Neural cell (in vitro differentiated cells): ENCODE data around the gene AGMAT.
A peak's percentile ranks its signal among the peaks of the same experiment; 100 is the strongest.

Experiments used
- CTCF ChIP-seq: fragments of 450-650 bp; IDR thresholded peaks from 2 replicates; pipeline ENCODE4 v1.5.1; 2014; ENCODE audit warnings: antibody characterized with exemption, mild to moderate bottlenecking, moderate library complexity; ENCODE audit not compliant: poor library complexity, severe bottlenecking
- EP300 ChIP-seq: fragments of 450-650 bp; conservative IDR thresholded peaks from 2 replicates; pipeline ENCODE4 v1.6.1; 2014; ENCODE audit warnings: antibody characterized with exemption, mild to moderate bottlenecking, moderate library complexity; ENCODE audit not compliant: poor library complexity, severe bottlenecking
- EZH2 ChIP-seq: fragments of 200-600, 300-800 bp; shearing (Covaris generic), sonication (generic); IDR thresholded peaks from 2 replicates; pipeline ENCODE4 v1.6.1; 2014; ENCODE audit warnings: antibody characterized with exemption, low read length, borderline replicate concordance, mild to moderate bottlenecking; ENCODE audit not compliant: insufficient read depth, poor library complexity, severe bottlenecking
- MXI1 ChIP-seq: fragments of 450-650 bp; conservative IDR thresholded peaks from 2 replicates; pipeline ENCODE4 v1.6.1; 2014; ENCODE audit warnings: antibody characterized with exemption, mild to moderate bottlenecking; ENCODE audit not compliant: poor library complexity, severe bottlenecking
- POLR2AphosphoS5 ChIP-seq: IDR thresholded peaks from 2 replicates; pipeline ENCODE4 v1.6.1; 2012
- RAD21 ChIP-seq: fragments of 450-650 bp; conservative IDR thresholded peaks from 2 replicates; pipeline ENCODE4 v1.6.1; 2014; ENCODE audit warnings: antibody characterized with exemption, mild to moderate bottlenecking, moderate library complexity
- REST ChIP-seq: IDR thresholded peaks from 2 replicates; pipeline ENCODE4 v1.6.1; 2012; ENCODE audit warnings: borderline replicate concordance
- SMC3 ChIP-seq: fragments of 450-650 bp; conservative IDR thresholded peaks from 2 replicates; pipeline ENCODE4 v1.6.1; 2014; ENCODE audit warnings: antibody characterized with exemption, mild to moderate bottlenecking, moderate library complexity; ENCODE audit not compliant: poor library complexity

DNA sequence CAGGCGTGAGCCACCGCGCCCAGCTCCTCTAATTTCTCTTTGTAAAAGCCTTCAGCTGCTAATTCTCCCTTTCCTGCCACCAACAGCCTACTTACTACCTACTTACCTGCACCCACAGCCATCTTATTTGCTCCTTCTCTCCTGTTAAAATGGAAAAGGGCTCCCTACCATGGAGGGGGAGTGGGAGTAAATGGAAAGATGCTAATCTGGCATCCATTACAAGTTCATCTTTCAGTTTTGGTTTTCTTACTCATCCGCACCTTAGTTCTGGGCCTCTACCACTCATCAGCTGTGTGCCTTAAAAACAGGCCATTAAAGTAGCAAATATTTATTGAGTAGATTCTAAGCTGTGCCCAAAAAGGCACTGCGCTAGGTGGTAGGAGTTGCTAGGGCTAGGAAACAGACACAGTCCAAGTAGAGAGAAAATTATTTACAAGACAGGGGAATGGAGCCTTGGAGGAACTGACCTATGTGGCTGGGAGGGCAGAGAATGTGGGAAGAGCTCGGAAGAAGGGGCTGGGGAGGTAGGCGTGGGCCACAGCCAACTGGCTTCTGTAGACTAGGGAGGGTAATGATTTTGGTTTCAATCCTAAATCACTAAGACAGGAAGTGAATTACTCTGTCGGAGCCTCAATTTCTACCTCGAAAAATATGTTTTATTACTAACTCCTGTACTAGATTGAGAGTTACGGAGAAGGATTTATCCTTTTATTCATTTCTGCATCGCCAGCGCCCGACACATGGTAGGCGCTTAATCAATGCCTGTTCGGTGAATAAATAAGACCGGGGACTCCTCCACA is 31.7 kb upstream of the AGMAT start:
- TF ChIP-seq EZH2 (no peak), REST (peak; percentile 30), CTCF (no peak), SMC3 (no peak), POLR2AphosphoS5 (no peak), EP300 (no peak), MXI1 (no peak), RAD21 (no peak)
